ENCODE data around the gene CARD9. TPM values are rescaled to one million over a fixed set of nuclear protein-coding genes. Genes with fewer than 3 reads are reported as not detected.
A peak's percentile ranks its signal among the peaks of the same experiment; 100 is the strongest.

The CARD9 gene
- total RNA-seq, 2 donors from 2014 or later = 0.15 to 1.1 TPM

- Histone ChIP-seq H3K36me3 (no peaks in the 10 kb centered on the region), H3K4me1 (peaks cover 0 to 80% of the 10 kb centered on the region in 2 donors), H3K27ac (peak overlapping the region; percentile 89 to 91), H3K9me3 (no peaks in the 10 kb centered on the region), H3K27me3 (no peaks in the 10 kb centered on the region), H3K4me3 (peak overlapping the region in 1 of 2 donors; percentile 39)
- DNase-seq (ENCODE audit: low spot score) = no peak
- no peak for TF ChIP-seq CTCF (IDR thresholded peaks at IDR 0.05)
These were observed 28.8 kb downstream of the CARD9 start for GRCh38 chr9:136344544-136345280.

GRCh38 chr9:136343884-136344269 lies 29.6 kb downstream of the CARD9 start:
- Histone ChIP-seq H3K9me3 (no peaks in the 10 kb centered on the region), H3K4me3 (no peak overlapping the region), H3K36me3 (no peaks in the 10 kb centered on the region), H3K4me1 (peaks cover 0 to 84% of the 10 kb centered on the region in 2 donors), H3K27me3 (no peaks in the 10 kb centered on the region), H3K27ac (peak overlapping the region; percentile 89 to 91)
- TF ChIP-seq CTCF (IDR thresholded peaks at IDR 0.05) = no peak
- DNase-seq (ENCODE audit: low spot score) = no peak

- Histone ChIP-seq H3K27ac (peak overlapping the region; percentile 89 to 91), H3K4me1 (peaks cover 0 to 84% of the 10 kb centered on the region in 2 donors), H3K36me3 (peaks cover 5% of the 10 kb centered on the region), H3K27me3 (no peaks in the 10 kb centered on the region), H3K4me3 (peak overlapping the region in 1 of 2 donors; percentile 54), H3K9me3 (no peaks in the 10 kb centered on the region)
- DNase-seq (ENCODE audit: low spot score) = no peak
- no peak for TF ChIP-seq CTCF (IDR thresholded peaks at IDR 0.05)
These were observed 30.2 kb downstream of the CARD9 start for GRCh38 chr9:136343121-136343883.

- Histone ChIP-seq H3K27me3 (no peaks in the 10 kb centered on the region), H3K9me3 (no peaks in the 10 kb centered on the region), H3K36me3 (peaks cover 7% of the 10 kb centered on the region), H3K27ac (peak overlapping the region; percentile 89 to 91), H3K4me3 (peak overlapping the region; percentile 29 to 54), H3K4me1 (peaks cover 0 to 76% of the 10 kb centered on the region in 2 donors)
- peak; percentile 92 for DNase-seq (ENCODE audit: low spot score)
- TF ChIP-seq CTCF (IDR thresholded peaks at IDR 0.05) = no peak
These were observed 31.0 kb downstream of the CARD9 start for GRCh38 chr9:136342181-136343120.

GRCh38 chr9:136341769-136342168 lies 31.7 kb downstream of the CARD9 start:
- Histone ChIP-seq H3K4me3 (peak overlapping the region in 1 of 2 donors; percentile 54), H3K4me1 (peaks cover 0 to 71% of the 10 kb centered on the region in 2 donors), H3K36me3 (peaks cover 14% of the 10 kb centered on the region), H3K27ac (peak overlapping the region; percentile 89 to 91), H3K9me3 (no peaks in the 10 kb centered on the region), H3K27me3 (no peaks in the 10 kb centered on the region)
- DNase-seq (ENCODE audit: low spot score) = no peak
- no peak for TF ChIP-seq CTCF (IDR thresholded peaks at IDR 0.05)
